Ishikawa (cell line): ENCODE measurements around the gene CTNND2.

Source experiments
- CEBPB ChIP-seq: IDR thresholded peaks from 2 replicates; pipeline ENCODE4 v1.6.1; 2012
- CREB1 ChIP-seq: IDR thresholded peaks from 2 replicates; pipeline ENCODE4 v1.6.1; 2012; ENCODE audit warnings: low read depth
- EP300 ChIP-seq: IDR thresholded peaks from 2 replicates; pipeline ENCODE4 v1.6.1; 2012; ENCODE audit warnings: borderline replicate concordance
- FOXM1 ChIP-seq: IDR thresholded peaks from 2 replicates; pipeline ENCODE4 v1.6.1; 2012; ENCODE audit warnings: low read depth, borderline replicate concordance
- TAF1 ChIP-seq: IDR thresholded peaks from 2 replicates; pipeline ENCODE4 v1.6.1; 2012; ENCODE audit warnings: low read depth, mild to moderate bottlenecking
- TCF12 ChIP-seq: IDR thresholded peaks from 2 replicates; pipeline ENCODE4 v1.6.1; 2012; ENCODE audit warnings: low read depth
- TEAD4 ChIP-seq: IDR thresholded peaks from 2 replicates; pipeline ENCODE4 v1.6.1; 2012
- YY1 ChIP-seq: IDR thresholded peaks from 2 replicates; pipeline ENCODE4 v1.6.1; 2012; ENCODE audit warnings: low read depth
- TF ChIP-seq, protein P1 (sequence below): IDR thresholded peaks from 2 replicates; pipeline ENCODE4 v1.6.1; 2012
- TF ChIP-seq, protein P2 (sequence below): IDR thresholded peaks from 2 replicates; pipeline ENCODE4 v1.6.1; 2012; ENCODE audit warnings: low read depth, mild to moderate bottlenecking
- TF ChIP-seq, protein P3 (sequence below): IDR thresholded peaks from 2 replicates; pipeline ENCODE4 v1.6.1; 2012

DNA sequence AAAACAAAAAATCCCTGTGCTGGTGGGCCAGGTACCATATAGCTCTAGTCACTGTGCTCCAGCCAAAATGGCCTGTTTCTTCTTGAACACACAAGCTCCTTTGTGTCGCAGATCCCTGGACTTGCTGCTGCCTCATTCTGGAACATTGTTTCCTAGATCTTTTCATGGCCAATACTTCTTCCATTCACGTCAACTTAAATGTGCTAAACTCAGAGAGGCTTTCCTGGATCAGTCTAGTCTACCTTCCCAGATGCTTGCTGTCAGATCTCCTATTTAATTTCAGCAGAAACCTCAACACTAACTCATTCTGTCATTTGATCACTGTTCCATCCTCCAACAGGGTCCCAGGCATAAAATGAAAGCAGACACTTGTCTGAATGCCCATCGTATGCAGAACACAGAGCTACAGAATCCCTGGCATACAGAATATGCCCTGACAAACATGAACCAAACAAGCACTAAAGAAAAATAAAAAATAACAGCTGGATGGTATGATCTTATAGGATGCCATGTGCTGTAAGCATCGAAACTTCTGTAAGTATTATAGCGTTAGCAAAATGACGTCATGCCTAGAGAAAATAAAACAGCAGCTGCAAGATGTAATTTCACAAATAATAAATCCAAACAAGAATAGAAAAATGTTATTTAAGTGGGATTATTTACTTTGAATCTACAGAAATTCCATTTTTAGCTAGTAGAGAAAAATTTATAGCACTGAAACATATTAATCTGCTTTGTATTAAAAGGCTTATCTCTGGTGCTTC lies 739.5 kb downstream of the CTNND2 start:
- TF ChIP-seq CEBPB (no peak), TCF12 (no peak), EP300 (no peak), TAF1 (no peak), YY1 (no peak), FOXM1 (no peak), TEAD4 (no peak), CREB1 (no peak)
- TF ChIP-seq, protein P1, sequence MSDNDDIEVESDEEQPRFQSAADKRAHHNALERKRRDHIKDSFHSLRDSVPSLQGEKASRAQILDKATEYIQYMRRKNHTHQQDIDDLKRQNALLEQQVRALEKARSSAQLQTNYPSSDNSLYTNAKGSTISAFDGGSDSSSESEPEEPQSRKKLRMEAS = no peak
- TF ChIP-seq, protein P2, sequence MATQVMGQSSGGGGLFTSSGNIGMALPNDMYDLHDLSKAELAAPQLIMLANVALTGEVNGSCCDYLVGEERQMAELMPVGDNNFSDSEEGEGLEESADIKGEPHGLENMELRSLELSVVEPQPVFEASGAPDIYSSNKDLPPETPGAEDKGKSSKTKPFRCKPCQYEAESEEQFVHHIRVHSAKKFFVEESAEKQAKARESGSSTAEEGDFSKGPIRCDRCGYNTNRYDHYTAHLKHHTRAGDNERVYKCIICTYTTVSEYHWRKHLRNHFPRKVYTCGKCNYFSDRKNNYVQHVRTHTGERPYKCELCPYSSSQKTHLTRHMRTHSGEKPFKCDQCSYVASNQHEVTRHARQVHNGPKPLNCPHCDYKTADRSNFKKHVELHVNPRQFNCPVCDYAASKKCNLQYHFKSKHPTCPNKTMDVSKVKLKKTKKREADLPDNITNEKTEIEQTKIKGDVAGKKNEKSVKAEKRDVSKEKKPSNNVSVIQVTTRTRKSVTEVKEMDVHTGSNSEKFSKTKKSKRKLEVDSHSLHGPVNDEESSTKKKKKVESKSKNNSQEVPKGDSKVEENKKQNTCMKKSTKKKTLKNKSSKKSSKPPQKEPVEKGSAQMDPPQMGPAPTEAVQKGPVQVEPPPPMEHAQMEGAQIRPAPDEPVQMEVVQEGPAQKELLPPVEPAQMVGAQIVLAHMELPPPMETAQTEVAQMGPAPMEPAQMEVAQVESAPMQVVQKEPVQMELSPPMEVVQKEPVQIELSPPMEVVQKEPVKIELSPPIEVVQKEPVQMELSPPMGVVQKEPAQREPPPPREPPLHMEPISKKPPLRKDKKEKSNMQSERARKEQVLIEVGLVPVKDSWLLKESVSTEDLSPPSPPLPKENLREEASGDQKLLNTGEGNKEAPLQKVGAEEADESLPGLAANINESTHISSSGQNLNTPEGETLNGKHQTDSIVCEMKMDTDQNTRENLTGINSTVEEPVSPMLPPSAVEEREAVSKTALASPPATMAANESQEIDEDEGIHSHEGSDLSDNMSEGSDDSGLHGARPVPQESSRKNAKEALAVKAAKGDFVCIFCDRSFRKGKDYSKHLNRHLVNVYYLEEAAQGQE = no peak
- TF ChIP-seq, protein P3, sequence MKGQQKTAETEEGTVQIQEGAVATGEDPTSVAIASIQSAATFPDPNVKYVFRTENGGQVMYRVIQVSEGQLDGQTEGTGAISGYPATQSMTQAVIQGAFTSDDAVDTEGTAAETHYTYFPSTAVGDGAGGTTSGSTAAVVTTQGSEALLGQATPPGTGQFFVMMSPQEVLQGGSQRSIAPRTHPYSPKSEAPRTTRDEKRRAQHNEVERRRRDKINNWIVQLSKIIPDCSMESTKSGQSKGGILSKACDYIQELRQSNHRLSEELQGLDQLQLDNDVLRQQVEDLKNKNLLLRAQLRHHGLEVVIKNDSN = no peak
